Suppressor macrophage (primary cell): Measurements from ENCODE around the gene GPR152.
A peak's percentile ranks its signal among the peaks of the same experiment; 100 is the strongest.

Source experiments
- DNase-seq, 4 experiments: peaks; one replicate each; pipeline ENCODE4 v3.0.0-alpha.2; 2020 to 2022

The GPR152 gene

GRCh38 chr11:67464411-67465188 lies 12.1 kb upstream of the GPR152 start:
- DNase-seq, result peak; percentile 86 to 96 (median 91)

DNA sequence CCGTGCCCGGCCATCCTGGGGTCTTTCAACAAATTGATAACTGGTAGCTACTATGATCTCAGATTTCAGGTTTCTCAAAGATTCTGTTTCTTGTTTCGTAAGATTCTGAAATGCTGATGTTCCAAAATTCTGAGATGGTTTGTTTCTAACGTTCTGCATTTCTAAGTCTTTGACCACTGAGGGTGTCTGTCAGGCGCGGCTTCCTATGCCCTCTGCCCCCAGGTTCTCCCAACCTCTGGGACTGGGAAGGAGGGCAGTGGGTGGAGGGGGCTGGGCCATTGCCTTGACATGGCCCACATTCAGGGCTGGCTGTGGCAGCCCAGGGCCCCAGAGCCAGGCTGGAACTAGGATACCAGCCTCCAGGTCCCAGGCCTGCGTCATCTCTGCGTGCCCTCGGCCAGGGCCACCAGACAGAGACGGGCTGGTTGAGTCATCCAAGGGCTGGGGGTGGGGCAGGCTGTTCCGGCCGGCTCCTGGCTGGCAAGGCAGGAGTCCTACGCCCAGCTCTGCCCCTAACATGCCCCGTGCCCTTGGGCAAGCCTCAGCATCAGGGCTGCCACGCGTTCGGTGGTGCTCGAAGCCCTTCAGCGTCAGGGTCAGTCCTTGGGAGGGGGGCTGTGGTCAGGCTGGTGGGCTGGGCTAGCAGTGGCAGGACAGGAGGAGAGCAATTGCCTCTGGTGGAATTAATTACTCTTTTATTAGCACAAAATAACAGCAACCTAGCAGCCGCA lies 11.3 kb upstream of the GPR152 start:
- DNase-seq, result peak; percentile 91 to 96 (median 95)

DNA sequence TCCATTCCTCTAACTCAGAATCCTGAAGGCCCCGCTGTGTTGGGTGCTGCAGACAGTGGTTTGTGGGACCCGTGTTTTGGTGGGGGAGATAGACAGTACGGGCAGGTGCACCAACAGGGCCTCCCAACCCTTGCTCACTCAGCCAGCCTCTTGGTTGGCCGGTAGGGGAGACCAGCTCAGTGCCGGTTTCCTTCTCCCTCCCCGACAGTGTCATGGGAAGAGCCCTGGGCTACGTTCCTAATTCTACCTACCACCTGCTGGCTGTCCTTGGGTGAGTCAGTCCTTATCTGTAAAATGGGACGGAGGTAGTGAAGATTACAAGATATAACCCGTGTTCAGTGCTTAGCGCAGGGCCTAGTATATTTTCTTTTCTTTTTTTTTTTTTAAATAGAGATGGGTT lies 10.7 kb upstream of the GPR152 start:
- no peak for DNase-seq

DNA sequence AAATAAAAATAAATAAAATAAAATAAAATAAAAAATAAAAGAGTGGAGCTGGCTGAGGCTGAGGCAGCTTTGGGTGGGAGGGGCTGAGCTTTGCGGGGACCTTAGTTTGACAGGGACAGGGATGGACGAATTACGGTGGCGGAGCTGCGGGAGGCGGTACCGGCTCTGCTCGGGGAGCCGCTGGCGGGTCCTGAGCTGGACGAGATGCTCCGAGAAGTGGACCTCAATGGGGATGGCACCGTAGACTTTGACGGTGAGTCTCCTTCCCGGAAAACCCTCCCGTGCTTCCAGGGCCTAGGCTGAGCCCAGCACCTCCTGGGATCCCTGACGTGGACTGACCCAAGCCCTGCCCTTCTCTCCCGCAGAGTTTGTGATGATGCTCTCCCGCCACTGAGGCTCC lies 5.7 kb upstream of the GPR152 start:
- no peak for DNase-seq

DNA sequence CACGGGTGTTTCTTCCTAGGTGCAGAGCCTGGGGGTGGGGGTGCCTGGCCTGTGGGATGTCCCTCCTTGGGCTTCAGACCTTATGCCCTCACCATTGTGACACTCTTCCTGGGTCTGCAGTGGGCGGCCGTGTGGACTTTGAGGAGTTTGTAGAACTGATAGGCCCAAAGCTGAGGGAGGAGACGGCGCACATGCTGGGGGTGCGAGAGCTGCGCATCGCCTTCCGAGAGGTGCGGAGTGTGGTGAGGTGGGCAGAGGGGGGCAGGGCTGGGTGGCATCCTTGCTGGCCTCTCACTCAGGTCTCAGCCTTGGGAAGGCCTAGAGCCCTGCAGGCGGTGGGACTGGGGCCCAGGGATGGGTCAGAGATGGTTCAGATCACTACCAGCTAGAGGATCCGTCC lies 4.9 kb upstream of the GPR152 start:
- no peak for DNase-seq

GRCh38 chr11:67456068-67456705 lies 3.7 kb upstream of the GPR152 start:
- no peak for DNase-seq

DNA sequence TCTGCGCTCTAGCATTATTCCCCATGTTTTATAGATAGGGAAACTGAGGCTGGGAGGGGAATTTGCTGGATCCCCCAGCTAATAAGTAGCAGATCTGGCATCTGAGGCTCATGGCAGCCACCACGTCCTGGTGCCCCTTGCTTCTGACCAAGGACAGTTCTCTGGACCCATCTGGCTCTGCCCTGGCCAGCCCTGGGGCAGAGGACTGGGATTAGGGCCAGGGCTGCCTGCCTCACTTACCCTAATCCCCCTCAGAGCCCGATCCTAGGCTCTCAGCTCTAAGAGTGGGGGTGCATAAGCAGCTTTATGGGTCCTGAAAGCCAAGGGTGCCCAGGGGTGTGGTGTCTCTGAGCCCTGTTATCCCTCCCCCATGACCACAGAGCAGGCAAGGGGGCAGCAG lies 2.5 kb upstream of the GPR152 start, which contains the start of gene CABP4:
TSS of gene CABP4 (plus strand) at position 301 of the 400 bp plus-strand sequence. CDS start at position 371, 70 bp downstream.
- no peak for DNase-seq

DNA sequence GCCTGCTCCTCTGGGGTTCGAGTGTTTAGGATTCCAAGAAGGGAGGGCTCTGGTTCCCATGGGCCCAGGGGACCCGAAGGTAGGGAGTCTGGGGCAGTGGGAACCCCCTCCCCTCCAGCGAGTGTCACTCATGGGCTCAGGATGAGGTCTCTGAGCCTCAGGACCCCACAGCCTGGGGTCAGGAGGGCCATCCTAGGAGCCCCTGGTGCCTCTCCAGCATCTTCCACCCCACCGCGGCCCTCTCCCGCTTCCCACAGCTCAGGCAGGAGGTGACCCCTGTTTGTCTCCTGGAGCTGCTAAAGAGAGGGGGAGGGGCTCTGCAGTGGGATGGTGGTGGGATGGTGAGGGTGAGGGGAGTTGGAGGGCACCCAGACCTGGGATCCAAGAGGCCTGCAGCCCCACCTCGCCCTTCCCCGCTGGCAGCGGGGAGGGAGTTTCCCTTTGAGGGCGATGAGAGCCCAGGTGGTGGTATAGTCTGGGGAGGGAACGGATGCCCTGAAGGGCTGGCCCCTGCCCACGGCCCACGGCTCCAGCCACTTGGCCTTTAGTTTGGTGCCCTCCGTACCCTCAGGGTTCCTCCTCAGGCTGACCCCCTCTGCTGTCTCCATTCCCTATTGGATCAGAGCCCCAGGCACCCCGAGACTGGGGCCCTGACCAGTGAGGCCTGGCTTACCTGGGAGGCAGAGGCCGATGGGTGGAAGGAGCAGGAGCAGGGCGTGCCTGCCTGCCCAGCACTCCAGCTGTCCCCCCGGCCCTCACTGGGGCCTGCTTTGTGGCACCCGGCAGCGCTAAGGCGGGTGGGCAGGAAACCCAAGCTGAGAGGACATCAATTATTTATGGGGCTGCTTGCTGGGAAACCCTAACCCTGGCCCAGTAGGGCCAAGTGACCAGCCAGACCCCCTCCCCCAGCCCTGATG lies 1.5 kb upstream of the GPR152 start:
- DNase-seq, result no peak

DNA sequence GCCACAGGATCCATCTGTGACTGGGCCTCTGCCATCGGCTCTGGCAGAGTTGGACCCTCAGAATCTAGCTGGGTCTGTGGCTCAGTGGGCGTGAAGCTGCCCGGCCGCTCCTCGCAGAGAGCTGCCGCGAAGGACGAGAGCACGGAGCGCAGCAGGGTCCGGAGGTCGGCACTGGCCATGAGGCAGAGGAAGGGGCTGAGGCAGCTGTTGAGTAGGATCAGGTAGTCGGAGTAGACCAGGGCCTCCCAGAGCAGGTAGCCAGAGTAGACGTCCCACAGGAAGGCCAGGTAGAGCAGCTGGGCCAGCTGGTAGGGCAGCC lies 912 bp downstream of the GPR152 start:
- no peak for DNase-seq

DNA sequence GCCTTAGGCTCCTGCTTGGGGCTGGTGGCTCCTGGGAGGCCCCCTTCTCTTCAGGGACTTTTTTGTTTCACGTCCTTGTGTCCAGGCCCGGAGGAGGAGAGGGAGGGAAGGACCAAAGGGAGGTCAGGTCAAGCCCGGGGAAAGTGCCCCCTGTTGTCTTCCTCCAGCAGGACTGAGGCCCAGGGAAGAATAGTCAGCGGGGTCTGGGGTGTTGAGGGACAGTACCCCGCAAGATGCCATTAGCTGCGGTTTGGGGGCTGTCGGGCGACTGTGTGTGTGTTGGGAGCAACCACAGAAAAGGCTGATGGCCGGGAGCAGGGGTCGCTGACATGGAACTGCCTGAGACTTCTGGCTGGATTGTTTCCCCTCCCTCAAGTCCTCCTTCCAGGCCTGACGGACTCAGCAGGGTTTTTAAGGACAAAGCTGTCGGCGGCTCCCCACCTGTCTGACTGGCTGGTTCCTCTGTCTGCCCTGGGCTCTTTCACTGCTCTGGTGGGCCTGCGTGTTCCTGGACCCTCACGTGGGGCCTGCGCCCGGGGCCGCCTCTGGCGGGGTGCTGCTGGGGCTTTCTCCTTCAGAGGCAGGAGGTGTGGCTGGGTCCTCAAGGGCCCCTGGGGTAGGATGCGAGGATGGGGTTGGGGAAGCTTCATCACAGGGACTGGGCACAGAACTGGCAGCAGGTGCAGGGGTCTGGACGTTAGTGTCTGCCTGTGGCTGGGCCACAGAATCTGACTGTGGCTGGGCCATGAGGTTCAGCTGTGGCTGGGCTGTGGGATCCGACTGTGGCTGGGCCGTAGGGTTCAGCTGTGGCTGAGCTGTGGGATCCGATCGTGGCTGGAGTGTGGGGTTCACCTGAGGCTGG lies 1.5 kb downstream of the GPR152 start:
- DNase-seq, result no peak

- peak; percentile 74 to 92 (median 88) for DNase-seq
These were observed 3.2 kb downstream of the GPR152 start for GRCh38 chr11:67449116-67449844.

DNA sequence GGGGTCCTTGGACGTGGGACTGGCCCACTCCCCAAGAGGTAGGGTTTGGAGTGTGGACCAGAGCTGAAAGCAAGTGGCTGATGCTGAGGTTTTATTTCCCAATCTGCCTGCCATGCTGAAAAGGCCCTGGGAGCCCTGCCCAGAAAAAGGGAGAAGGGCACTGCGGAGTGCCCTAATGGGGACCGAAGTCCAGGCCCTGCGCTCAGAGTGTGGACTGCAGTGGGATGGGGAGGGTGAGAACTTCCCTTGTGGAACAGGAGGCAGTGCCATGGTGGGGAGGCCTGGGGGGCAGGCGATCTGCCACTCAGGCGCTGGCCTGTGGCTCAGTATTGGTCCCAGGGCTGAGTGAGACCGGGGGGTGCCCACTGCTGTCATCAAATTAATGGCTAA lies 4.3 kb downstream of the GPR152 start:
- DNase-seq, result no peak

- no peak for DNase-seq
These were observed 7.0 kb downstream of the GPR152 start for GRCh38 chr11:67445515-67445914.

DNA sequence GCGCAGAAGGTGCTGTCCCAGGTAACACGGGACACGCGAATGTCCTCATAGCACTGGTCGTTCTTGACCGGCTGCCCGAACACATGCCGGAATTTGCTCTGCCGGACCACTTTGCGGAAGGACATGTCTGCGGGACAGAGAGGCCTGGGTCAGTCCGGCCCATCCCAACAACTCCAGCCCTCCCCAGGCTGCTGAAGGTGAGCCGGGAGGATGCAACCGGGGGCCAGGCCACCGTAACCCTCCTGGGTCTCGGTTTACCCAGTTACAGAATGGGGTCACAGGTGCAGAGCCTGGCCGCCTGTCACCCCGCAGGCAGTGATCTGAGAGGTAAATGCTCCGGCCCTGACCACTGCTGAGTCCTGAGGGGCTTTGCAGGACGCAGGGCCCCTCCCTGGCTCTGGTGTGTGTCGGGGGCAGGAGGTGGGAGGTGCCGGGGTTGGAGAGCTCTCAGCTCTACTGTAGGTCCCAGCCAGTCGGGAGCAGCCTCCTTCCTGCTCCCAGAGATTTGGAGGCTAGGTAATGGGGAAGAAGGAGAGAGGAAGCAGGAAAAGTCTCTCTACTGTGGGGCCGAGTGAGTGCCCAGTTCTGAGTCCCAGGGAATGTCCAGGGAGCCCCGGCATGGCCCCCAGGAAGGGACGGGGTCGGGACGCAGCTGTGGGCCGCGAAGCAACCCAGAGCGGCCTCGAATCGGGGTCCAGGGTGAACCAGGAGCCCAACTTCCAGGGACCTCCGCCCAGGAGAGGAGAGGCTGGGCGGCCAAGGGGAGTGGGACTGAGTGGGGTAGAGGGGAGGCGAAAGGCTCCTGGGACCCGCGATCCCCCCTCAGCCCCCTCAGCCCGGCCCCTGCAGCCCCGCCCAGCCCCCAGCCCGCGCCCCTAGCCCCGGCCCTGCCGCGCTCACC lies 9.8 kb downstream of the GPR152 start:
- no peak for DNase-seq

DNA sequence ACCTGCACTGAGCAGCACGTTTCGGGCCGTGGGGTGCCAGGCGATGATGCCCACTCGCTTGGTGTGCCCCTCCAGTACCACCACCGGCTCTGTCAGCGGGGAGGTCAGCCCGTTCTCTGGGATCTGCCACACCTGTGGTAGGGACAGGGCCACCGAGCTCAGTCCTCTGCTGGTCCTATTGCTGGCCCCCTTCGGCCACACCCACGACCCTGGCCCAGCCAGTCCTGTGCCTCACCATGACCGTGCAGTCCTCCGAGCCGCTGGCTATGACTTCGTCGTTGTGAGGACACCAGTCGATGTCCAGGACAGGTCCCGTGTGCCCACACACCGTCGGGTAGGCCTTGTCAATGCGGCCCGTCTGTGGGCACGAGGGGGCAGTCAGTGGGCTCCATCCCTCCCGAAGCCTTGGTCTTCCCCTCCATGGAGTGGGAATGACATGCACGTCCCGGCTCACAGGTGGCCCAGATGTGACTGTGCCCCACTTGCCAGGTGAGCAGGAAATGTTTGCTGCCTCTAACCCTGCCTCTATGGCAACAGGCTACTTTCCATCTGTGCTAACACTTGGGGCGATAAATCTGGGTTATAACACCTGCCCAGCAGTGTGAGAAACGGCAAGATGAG lies 10.7 kb downstream of the GPR152 start:
- DNase-seq, result no peak

- DNase-seq, result no peak
These were observed 11.4 kb downstream of the GPR152 start for GRCh38 chr11:67441098-67441563.

DNA sequence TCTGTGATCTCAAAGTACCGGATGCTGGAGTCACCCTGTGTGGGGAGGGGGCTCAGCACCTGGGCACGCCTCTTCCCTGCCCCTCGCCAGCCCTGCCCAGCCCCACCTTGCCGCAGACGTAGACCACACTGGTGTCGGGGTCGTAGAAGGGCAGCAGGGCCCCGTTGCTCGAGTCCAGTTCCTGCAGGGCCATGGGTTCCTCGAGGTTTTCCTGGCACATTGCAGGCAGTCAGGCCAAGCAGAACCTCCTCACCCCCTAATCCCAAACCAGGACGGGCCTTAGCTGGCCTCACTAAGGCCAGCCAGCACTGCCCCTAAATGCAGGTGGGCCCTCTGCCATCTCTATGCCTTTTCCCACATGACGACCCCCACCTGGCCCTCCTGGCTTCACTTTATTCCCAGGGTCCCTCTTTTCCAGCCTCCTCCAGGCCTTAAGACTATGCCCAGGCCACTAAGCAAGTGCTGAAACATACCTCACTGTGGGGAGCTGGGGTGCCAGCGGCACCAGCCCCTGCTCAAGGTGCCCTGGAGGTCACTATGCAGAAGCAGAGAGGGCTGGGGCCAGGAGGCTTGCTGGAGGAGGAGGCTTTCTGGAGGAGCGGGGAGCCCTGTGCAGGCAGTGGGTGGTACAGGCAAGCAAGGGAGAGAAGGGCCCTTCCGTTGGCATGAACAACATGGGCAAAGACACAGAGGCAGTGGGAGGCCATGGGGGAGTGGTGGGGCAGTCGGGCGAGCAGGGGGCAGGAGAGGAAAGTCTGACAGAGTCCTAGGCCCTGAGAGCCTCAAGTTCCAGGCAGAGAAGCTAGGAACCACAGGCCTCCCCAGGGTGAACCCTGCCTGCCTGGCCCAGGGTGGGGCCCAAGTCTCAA lies 12.1 kb downstream of the GPR152 start:
- DNase-seq, result no peak
